8988T (cell line): ENCODE data around the gene FLNA.
"Not testable (repeated sequence)": the region's sequence is repeated elsewhere in the genome, so short reads cannot be mapped to it uniquely, and the experiment has no call there.

Source experiments
- DNase-seq: peaks from one replicate; pipeline ENCODE4 v3.0.0; 2011

FLNA gene

DNA sequence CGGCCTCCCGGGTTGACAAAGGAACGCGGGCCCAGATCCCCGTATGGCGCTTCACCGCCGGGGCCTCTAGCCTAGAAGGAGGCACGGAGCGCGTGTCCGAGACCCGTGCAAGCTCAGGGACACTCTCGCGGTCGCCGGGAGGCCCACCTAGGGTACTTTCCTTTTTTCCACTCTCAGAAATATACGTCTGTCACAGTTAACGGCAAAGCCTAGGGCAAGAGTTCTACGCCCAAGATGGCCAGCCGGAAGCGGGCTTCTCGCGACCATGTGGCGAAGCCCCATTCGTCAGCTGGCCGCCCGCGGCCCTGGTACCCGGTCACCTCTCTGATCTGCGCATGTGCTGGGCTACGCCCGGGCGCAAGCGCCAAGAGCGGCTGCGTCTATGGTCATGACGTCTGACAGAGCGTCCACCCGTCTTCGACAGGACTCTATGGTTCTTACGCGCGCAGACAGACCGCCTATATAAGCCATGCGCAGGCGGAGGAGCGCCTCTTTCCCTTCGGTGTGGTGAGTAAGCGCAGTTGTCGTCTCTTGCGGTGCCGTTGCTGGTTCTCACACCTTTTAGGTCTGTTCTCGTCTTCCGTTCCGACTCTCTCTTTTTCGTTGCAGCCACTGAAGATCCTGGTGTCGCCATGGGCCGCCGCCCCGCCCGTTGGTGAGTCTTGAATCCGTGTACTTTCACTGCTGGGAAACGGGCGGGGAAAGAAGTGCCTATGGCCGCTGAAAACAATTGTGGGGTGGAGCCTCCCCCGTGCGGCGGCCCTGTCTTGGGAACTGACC is 23.6 kb upstream of the FLNA start, which contains the start of gene RPL10:
Gene RPL10 (plus strand): TSS at position 490 of the 780 bp plus-strand sequence. CDS start 143 bp downstream, at position 633.
- peak; percentile 72 for DNase-seq

DNA sequence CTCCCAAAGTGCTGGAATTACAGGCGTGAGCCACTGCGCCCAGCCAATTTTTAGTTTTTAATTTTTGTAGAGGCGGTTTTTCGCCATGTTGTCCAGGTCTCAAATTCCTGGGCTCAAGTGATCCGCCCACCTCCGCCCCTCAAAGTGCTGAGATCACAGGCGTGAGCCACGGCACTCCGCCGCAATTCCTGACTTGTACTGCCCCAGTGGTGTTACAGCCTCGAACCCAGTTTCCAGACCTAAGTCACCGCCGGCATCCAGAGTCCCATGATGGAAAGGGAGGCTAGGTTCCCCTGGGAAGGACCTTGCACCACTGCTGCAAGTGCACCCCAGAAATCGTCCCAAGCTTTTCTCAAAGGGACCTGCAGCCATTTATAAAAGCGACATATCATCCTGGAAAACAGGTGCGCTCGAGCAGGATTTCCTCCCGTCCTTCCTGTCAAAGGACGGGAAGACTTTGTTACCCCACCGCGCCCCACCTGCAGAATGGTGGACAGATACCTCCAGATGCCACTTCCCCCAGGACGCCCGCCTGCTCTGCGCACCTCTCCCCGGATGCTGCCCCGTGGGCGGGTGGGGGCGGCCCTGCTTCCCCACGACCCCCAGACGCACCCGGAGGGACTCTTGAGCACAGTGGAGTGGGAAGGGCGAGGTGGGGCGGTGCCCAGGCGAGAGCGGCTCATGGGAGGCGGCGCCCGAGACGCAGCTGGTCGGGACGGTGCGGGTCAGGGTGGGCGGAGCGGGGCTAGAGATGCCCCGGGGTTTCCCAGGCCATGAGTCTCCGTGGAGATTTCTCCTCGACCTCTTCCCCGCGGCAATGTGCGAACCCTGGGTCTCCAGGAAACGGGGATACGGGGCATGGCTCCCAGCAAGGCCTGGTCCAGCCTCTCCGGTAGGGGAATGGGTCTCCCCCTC is 22.8 kb upstream of the FLNA start:
- no peak for DNase-seq

DNA sequence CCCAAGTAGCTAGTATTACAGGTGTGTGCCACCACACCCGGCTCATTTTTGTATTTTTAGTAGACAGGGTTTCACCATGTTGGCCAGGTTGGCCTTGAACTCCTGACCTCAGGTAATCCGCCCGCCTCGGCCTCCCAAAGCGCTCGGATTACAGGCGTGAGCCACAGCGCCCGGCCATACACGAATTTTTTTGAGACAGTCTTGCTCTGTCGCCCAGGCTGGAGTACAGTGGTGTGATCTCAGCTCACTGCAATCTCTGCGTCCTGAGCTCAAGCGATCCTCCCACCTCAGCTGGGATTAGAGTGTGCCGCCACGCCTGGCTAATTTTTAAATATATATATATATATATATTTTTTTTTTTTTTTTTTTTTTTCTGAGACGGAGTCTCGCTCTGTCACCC is 21.9 kb upstream of the FLNA start:
- not testable (repeated sequence) for DNase-seq

- DNase-seq = not testable (repeated sequence)
These were observed 15.6 kb upstream of the FLNA start for GRCh38 chrX:154389812-154390747.

DNA sequence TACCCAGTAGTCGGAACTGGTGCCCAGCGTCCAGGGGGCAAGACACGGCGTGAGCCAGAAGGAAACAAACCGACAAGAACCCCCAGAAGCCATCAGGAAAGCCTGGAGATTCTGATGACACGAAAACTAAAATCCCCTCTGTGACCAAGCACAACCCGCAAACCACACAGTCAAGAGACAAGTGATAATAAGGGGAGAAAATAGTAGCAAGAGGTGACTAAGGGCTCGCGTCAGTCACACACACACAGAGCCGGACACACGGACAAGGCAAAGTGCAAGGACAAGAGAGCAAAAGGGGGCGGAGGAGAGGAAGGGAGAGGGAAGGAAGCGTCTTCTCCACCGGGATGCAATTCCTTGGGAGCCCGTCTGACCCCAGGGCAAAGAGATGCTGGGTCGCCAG is 14.2 kb upstream of the FLNA start:
- not testable (repeated sequence) for DNase-seq

DNA sequence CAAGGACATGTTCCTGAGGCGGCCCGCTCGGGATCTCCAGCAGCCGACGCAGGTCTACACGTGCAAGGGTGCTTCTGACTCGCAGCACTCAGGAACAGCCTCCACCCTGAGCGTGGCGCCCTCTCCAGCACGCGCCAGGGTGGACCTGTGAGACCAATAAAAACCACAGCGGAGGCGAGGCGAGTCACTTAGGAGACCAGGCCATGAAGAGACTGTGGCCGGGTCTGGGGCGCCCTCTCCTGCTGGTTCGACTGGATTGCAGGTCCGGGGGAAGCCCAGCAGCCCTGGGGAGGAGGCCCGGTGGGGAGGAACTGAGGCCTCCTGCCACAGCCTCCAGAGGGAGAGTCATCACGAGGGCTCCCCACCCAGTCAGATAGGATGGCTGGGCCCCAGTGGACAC is 13.7 kb upstream of the FLNA start:
- not testable (repeated sequence) for DNase-seq

- DNase-seq = no peak
These were observed 10.0 kb upstream of the FLNA start for GRCh38 chrX:154384284-154384892.

- no peak for DNase-seq
These were observed 9.2 kb upstream of the FLNA start for GRCh38 chrX:154383359-154384283.

DNA sequence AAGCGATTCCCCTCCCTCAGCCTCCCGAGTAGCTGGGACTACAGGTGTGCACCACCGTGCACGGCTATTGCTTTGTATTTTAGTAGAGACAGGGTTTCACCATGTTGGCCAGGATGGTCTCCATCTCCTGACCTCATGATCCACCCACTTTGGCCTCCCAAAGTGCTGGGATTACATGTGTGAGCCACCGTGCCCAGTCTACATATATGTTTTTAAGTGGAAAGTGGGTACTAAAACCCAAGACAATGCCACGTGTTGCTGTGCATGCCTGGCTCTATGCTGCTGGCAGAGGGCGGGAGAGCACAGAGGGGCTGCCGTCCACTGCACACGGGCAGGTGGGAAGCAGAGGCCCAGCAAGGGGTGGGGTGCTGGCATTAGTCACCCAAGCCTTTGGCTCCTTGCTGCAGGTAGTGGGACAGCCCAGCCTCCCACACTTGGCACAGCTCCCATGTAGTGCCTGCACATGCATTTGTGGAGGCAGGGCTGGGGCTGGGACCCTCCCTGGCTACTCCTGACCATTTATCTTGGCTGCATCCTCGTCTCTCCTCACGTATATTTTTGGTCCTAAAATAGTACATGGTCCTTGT is 8.1 kb upstream of the FLNA start:
- no peak for DNase-seq

GRCh38 chrX:154381271-154381670 is 6.8 kb upstream of the FLNA start:
- DNase-seq = no peak

DNA sequence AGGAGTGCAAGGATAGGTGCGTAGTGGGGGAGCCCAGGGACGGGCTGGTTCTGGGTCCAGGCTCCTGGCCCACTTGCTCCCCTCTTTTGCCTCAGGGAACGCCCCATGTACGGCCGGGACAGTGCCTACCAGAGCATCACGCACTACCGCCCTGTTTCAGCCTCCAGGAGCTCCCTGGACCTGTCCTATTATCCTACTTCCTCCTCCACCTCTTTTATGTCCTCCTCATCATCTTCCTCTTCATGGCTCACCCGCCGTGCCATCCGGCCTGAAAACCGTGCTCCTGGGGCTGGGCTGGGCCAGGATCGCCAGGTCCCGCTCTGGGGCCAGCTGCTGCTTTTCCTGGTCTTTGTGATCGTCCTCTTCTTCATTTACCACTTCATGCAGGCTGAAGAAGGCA is 6.4 kb upstream of the FLNA start:
- DNase-seq = no peak

DNA sequence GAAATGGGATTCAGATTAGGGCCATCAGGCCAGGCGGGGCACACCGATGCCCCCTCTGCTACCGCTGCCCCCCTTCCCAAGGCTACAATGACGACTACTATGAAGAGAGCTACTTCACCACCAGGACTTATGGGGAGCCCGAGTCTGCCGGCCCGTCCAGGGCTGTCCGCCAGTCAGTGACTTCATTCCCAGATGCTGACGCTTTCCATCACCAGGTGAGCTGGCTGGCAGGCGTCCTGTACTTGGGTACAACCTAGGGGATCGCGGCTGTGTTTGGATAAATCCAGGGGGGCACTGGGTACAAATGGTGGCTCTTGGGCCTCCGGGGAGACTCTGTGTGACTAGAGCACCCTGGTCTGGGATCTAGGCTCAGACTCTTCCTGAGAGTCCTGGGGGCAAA is 5.7 kb upstream of the FLNA start:
- DNase-seq = no peak

DNA sequence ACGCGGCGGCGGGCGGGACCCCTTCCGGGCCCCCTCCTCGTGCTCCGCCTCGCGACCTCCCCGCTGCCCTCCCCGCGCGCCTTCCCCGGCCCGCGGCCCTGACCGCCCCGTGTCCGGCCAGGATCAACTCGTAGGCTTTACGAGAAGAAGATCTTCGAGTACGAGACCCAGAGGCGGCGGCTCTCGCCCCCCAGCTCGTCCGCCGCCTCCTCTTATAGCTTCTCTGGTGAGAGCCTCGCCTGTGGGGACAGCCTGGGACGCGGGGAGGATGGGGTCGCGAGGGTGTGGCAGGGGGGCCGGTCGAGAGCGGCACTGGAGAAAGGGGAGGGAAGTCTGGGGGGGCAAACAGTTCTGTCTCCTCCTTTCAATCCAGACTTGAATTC is 5.1 kb upstream of the FLNA start:
- DNase-seq = no peak

- DNase-seq = peak; percentile 73
These were observed 4.5 kb upstream of the FLNA start, which contains the start of gene EMD for GRCh38 chrX:154378799-154379568. TSS of gene EMD (plus strand) at chrX:154379295. CDS start at chrX:154379485, 190 bp downstream.

DNA sequence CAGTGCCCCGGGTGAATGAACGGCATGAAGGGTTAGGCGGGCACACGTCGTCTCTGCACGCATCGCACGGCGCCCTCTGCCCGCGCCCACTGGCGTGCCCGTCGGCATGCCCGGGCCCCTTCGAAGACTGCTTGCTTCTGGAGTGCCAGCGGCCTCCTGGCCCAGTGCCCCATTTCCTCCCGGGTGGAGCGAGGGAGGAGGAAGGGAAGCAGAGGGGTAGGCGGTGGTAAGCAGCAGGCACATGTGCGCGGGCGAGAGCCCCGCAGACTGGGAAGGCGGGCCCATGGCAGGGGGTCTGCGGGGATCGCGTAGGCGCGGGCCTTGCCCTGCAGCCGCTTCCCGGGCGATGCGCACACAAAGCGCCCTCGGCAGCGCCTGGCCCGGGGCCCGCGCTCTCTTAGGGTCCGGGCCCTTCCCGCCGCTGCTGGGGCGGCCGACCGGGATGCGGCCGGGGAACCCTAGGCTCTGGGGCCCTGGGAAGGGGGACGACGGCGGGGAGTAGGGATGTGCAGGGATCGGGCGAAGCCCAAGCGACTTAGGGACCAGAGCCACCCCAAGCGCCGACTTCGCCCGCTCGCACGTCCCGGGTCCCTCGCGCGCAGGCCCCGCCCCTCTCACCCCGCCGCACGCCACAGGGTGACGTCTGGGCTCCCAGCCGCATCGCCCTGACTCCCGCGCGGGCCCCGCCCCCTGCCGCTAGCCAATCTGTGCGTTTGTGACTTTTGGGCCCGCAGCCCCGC is 3.8 kb upstream of the FLNA start:
- peak; percentile 78 for DNase-seq

- DNase-seq = no peak
These were observed 2.3 kb upstream of the FLNA start for GRCh38 chrX:154376774-154377173.

DNA sequence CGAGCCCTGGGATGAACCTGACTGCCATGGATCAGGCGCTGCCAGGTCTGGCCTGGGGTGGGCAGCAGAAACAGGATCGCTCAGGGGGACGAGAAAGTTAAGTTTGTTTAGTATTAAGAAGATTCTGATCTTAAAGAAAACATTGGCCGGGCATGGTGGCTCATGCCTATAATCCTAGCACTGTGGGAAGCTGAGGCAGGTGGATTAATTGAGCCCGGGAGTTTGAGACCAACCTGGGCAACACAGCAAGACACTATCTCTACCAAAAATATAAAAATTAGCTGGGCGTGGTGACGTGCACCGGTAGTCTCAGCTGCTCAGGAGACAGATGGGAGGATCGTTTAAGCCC is 696 bp upstream of the FLNA start:
- no peak for DNase-seq

- DNase-seq = peak; percentile 93
These were observed 811 bp downstream of the FLNA start for GRCh38 chrX:154373340-154374306.
